ENCODE results near the gene RALGAPA1. TPM values are rescaled to one million over a fixed set of nuclear protein-coding genes. Genes with fewer than 3 reads are reported as not detected.

RALGAPA1 gene
- total and polyA plus RNA-seq, 9 of the 15 experiments (the other 6 are each of a cell fraction or from before 2014, with no cell fraction given) = 2.5 to 16.3 (median 6.2) TPM

GRCh38 chr14:35543006-35543405, 266.1 kb downstream of the RALGAPA1 start:
- Histone ChIP-seq H3K4me2 (ENCODE audit: insufficient read depth, low read length) (no peak overlapping the region), H3K4me1 (replicated peaks in 1 of 2; ENCODE audit: control insufficient read depth in 2 of 2, insufficient read depth in 2 of 2, low read length in 2 of 2) (no peaks in the 10 kb centered on the region), H3K27me3 (ENCODE audit: control insufficient read depth in 2 of 2, insufficient read depth in 2 of 2, low read length in 2 of 2) (no peaks in the 10 kb centered on the region), H3K27ac (ENCODE audit: extremely low read depth, low read depth, low read length) (no peak overlapping the region), H2AFZ (ENCODE audit: low read depth, low read length) (no peak overlapping the region), H3K9ac (ENCODE audit: insufficient read depth in 1 of 2, low read depth in 2 of 2, low read length in 2 of 2) (no peak overlapping the region), H3K79me2 (ENCODE audit: control insufficient read depth, insufficient read depth, low read length) (no peaks in the 10 kb centered on the region), H3K9me3 (replicated peaks; ENCODE audit: control insufficient read depth, insufficient read depth, low read depth, low read length) (no peaks in the 10 kb centered on the region), H3K36me3 (ENCODE audit: control insufficient read depth, insufficient read depth, low read length) (no peaks in the 10 kb centered on the region), H4K20me1 (replicated peaks; ENCODE audit: control insufficient read depth, insufficient read depth, low read length) (no peaks in the 10 kb centered on the region), H3K4me3 (no peak overlapping the region), H3K9me1 (ENCODE audit: control insufficient read depth, insufficient read depth, low read length) (no peaks in the 10 kb centered on the region)
- in situ Hi-C loops (cut with MboI) (no loop called here), intact Hi-C loops (cut with micrococcal nuclease) (no loop called here)
- POLR2A ChIA-PET = interaction anchor here (1.0 kb wide), 1 partner anchor 120 kb away, joined by 3 read pairs; no protein-coding TSS in a partner anchor
- no TSS peak for BruUV-seq (replicated peaks)
- ATAC-seq (no peak), DNase-seq (ENCODE audit: extremely low read depth in 1 of 4, low spot score in 3 of 4) (no peak), FAIRE-seq (no peak)
- 35% methylated on average over 5 of the region's 5 CpGs for WGBS (ENCODE audit: insufficient coverage, low coverage, missing lambda C conversion rate)
- CTCF ChIA-PET (ENCODE audit: low intra/inter-chr PET ratio) = no interaction called here
- TF ChIP-seq TEAD4 (IDR thresholded peaks at IDR 0.05; ENCODE audit: low read length) (no peak), TEAD4 (CRISPR knock-in tag; IDR thresholded peaks at IDR 0.05; ENCODE audit: borderline replicate concordance) (no peak), ZNF764 (CRISPR knock-in tag; IDR thresholded peaks at IDR 0.05; ENCODE audit: low read depth) (no peak), CGGBP1 (CRISPR knock-in tag; IDR thresholded peaks at IDR 0.05) (no peak), HLTF (IDR thresholded peaks at IDR 0.05) (no peak), YBX1 (IDR thresholded peaks at IDR 0.05) (no peak), HMGXB4 (CRISPR knock-in tag; IDR thresholded peaks at IDR 0.05) (no peak), ZNF347 (CRISPR knock-in tag; IDR thresholded peaks at IDR 0.05; ENCODE audit: low read depth) (no peak), ZKSCAN3 (CRISPR knock-in tag; IDR thresholded peaks at IDR 0.05) (no peak), MTF1 (CRISPR knock-in tag; IDR thresholded peaks at IDR 0.05; ENCODE audit: borderline replicate concordance) (no peak), XRCC5 (IDR thresholded peaks at IDR 0.05; ENCODE audit: low read depth, low read length) (no peak), ZNF23 (CRISPR knock-in tag; IDR thresholded peaks at IDR 0.05) (no peak), NR4A1 (CRISPR knock-in tag; IDR thresholded peaks at IDR 0.05) (no peak), NR4A1 (tag; IDR thresholded peaks at IDR 0.05) (no peak), TFAM (CRISPR knock-in tag; conservative IDR thresholded peaks at IDR 0.05) (no peak), ETV6 (IDR thresholded peaks at IDR 0.05; ENCODE audit: borderline replicate concordance in 1 of 2, low read depth in 2 of 2, low read length in 1 of 2) (no peak), ETV6 (CRISPR knock-in tag; IDR thresholded peaks at IDR 0.05; ENCODE audit: borderline replicate concordance) (no peak), HOXB6 (CRISPR knock-in tag; IDR thresholded peaks at IDR 0.05; ENCODE audit: borderline replicate concordance) (no peak), ZNF780A (CRISPR knock-in tag; IDR thresholded peaks at IDR 0.05) (no peak), GABPB2 (CRISPR knock-in tag; conservative IDR thresholded peaks at IDR 0.05) (no peak)
- TF ChIP-seq, protein P1, sequence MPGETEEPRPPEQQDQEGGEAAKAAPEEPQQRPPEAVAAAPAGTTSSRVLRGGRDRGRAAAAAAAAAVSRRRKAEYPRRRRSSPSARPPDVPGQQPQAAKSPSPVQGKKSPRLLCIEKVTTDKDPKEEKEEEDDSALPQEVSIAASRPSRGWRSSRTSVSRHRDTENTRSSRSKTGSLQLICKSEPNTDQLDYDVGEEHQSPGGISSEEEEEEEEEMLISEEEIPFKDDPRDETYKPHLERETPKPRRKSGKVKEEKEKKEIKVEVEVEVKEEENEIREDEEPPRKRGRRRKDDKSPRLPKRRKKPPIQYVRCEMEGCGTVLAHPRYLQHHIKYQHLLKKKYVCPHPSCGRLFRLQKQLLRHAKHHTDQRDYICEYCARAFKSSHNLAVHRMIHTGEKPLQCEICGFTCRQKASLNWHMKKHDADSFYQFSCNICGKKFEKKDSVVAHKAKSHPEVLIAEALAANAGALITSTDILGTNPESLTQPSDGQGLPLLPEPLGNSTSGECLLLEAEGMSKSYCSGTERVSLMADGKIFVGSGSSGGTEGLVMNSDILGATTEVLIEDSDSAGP (CRISPR knock-in tag; IDR thresholded peaks at IDR 0.05) = no peak
- TF ChIP-seq, protein P2, sequence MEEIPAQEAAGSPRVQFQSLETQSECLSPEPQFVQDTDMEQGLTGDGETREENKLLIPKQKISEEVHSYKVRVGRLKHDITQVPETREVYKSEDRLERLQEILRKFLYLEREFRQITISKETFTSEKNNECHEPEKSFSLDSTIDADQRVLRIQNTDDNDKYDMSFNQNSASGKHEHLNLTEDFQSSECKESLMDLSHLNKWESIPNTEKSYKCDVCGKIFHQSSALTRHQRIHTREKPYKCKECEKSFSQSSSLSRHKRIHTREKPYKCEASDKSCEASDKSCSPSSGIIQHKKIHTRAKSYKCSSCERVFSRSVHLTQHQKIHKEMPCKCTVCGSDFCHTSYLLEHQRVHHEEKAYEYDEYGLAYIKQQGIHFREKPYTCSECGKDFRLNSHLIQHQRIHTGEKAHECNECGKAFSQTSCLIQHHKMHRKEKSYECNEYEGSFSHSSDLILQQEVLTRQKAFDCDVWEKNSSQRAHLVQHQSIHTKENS (CRISPR knock-in tag; IDR thresholded peaks at IDR 0.05) = no peak

All from K562 (cell line).